WTC11 (cell line): ENCODE measurements around the gene SNX11. TPM values are rescaled to one million over a fixed set of nuclear protein-coding genes. Genes with fewer than 3 reads are reported as not detected.

Source experiments
- ATAC-seq: fragments of 200-7000 bp; cut with Tn5 transposase; 2 replicates; pipeline ENCODE4 v1.10.0; 2021; ENCODE audit warnings: mild to moderate bottlenecking, moderate library complexity
- CTCF ChIA-PET: fragments of 300-600 bp; sonication (Branson Sonifier 250); formaldehyde crosslinking; loops from one replicate; lab custom pipeline; 2021; ENCODE audit warnings: antibody characterized with exemption; lab: Charles Lee
- POLR2A ChIA-PET: fragments of 350-600 bp; sonication (Branson Sonifier 250); formaldehyde crosslinking; loops from one replicate; lab custom pipeline; 2021; ENCODE audit warnings: antibody characterized with exemption; lab: Charles Lee
- DNase-seq: peaks from one replicate; pipeline ENCODE4 v3.0.0; 2021; ENCODE audit warnings: low spot score
- H3K27ac Mint-ChIP-seq: 2 replicates; pipeline ENCODE4 v1.8.0; 2021; ENCODE audit warnings: mixed read lengths
- H3K27me3 Mint-ChIP-seq: 2 replicates; pipeline ENCODE4 v1.8.0; 2021; ENCODE audit warnings: low read depth, mild to moderate bottlenecking, moderate library complexity, mixed read lengths
- H3K36me3 Mint-ChIP-seq: 2 replicates; pipeline ENCODE4 v1.8.0; 2021; ENCODE audit warnings: mixed read lengths
- H3K4me1 Mint-ChIP-seq: 2 replicates; pipeline ENCODE4 v1.8.0; 2022; ENCODE audit warnings: mixed read lengths
- H3K4me3 Mint-ChIP-seq: 2 replicates; pipeline ENCODE4 v1.8.0; 2021; ENCODE audit warnings: mild to moderate bottlenecking, moderate library complexity, mixed read lengths
- H3K9me3 Mint-ChIP-seq: 2 replicates; pipeline ENCODE4 v1.8.0; 2021; ENCODE audit warnings: mixed read lengths
- ELF4 ChIP-seq: sonication (generic); formaldehyde crosslinking; IDR thresholded peaks from 2 replicates; pipeline ENCODE4 v1.8.1; 2022; ENCODE audit warnings: low read depth, mild to moderate bottlenecking, moderate library complexity, missing genetic modification reagents
- EMX1 ChIP-seq: fragments of 250-450 bp; sonication (Bioruptor Pico); IDR thresholded peaks from 2 replicates; pipeline ENCODE4 v1.8.0; 2021; ENCODE audit warnings: mild to moderate bottlenecking
- FOXJ3 ChIP-seq: sonication (generic); formaldehyde crosslinking; IDR thresholded peaks from 2 replicates; pipeline ENCODE4 v1.9.0; 2021; ENCODE audit warnings: missing genetic modification reagents, mild to moderate bottlenecking, borderline replicate concordance
- JUN ChIP-seq: sonication (generic); formaldehyde crosslinking; IDR thresholded peaks from 2 replicates; pipeline ENCODE4 v1.8.0; 2023; ENCODE audit warnings: mild to moderate bottlenecking, missing genetic modification reagents
- MXD4 ChIP-seq: fragments of 250-450 bp; sonication (Bioruptor Pico); IDR thresholded peaks from 2 replicates; pipeline ENCODE4 v1.8.0; 2021; ENCODE audit warnings: mild to moderate bottlenecking, moderate library complexity, borderline replicate concordance
- NFYB ChIP-seq: sonication (generic); formaldehyde crosslinking; conservative IDR thresholded peaks from 2 replicates; pipeline ENCODE4 v1.8.0; 2022; ENCODE audit warnings: low read depth, missing genetic modification reagents
- RORB ChIP-seq: fragments of 250-450 bp; sonication (Bioruptor Pico); IDR thresholded peaks from 2 replicates; pipeline ENCODE4 v1.9.0; 2021; ENCODE audit warnings: mild to moderate bottlenecking
- SMAD4 ChIP-seq: sonication (generic); formaldehyde crosslinking; IDR thresholded peaks from 2 replicates; pipeline ENCODE4 v1.8.0; 2022; ENCODE audit warnings: mild to moderate bottlenecking, missing genetic modification reagents
- SOX15 ChIP-seq: fragments of 250-450 bp; sonication (Bioruptor Pico); IDR thresholded peaks from 2 replicates; pipeline ENCODE4 v1.9.0; 2021; ENCODE audit warnings: mild to moderate bottlenecking
- ZBTB43 ChIP-seq: sonication (generic); formaldehyde crosslinking; IDR thresholded peaks from 2 replicates; pipeline ENCODE4 v1.8.1; 2023; ENCODE audit warnings: mild to moderate bottlenecking, missing genetic modification reagents
- ZNF138 ChIP-seq: sonication (generic); formaldehyde crosslinking; conservative IDR thresholded peaks from 2 replicates; pipeline ENCODE4 v1.8.1; 2022; ENCODE audit warnings: mild to moderate bottlenecking, moderate library complexity, missing genetic modification reagents
- ZNF219 ChIP-seq: sonication (generic); formaldehyde crosslinking; IDR thresholded peaks from 2 replicates; pipeline ENCODE4 v1.8.0; 2023; ENCODE audit warnings: missing genetic modification reagents, mild to moderate bottlenecking, borderline replicate concordance
- ZNF281 ChIP-seq: sonication (generic); formaldehyde crosslinking; IDR thresholded peaks from 2 replicates; pipeline ENCODE4 v1.8.0; 2023; ENCODE audit warnings: mild to moderate bottlenecking, missing genetic modification reagents
- ZNF317 ChIP-seq: sonication (generic); formaldehyde crosslinking; IDR thresholded peaks from 2 replicates; pipeline ENCODE4 v1.8.1; 2023; ENCODE audit warnings: low read depth, mild to moderate bottlenecking, moderate library complexity, missing genetic modification reagents, borderline replicate concordance
- ZNF416 ChIP-seq: fragments of 250-450 bp; sonication (Bioruptor Pico); IDR thresholded peaks from 2 replicates; pipeline ENCODE4 v1.9.0; 2021; ENCODE audit warnings: mild to moderate bottlenecking, inconsistent platforms
- ZNF532 ChIP-seq: fragments of 250-450 bp; sonication (Bioruptor Pico); IDR thresholded peaks from 2 replicates; pipeline ENCODE4 v1.9.0; 2021; ENCODE audit warnings: mild to moderate bottlenecking, borderline replicate concordance
- total RNA-seq: library from RNA; stranded (reverse); gene quantifications from 3 replicates; pipeline ENCODE4 v1.2.3, GENCODE V29; 2021
- TF ChIP-seq, protein P1 (sequence below): sonication (generic); formaldehyde crosslinking; IDR thresholded peaks from 2 replicates; pipeline ENCODE4 v1.8.0; 2022; ENCODE audit warnings: mild to moderate bottlenecking, missing genetic modification reagents
- TF ChIP-seq, protein P2 (sequence below): sonication (generic); formaldehyde crosslinking; IDR thresholded peaks from 2 replicates; pipeline ENCODE4 v1.8.1; 2023; ENCODE audit warnings: mild to moderate bottlenecking, missing genetic modification reagents, moderate library complexity

SNX11 gene
- total RNA-seq, 1 experiment from 2014 or later = 24.5 TPM

GRCh38 chr17:48064638-48065037 lies 42.9 kb upstream of the SNX11 start:
- POLR2A ChIA-PET = interaction anchor here (0.6 to 4.6 kb wide), 6 partner anchors 9 to 96 kb away, joined by 3 to 32 read pairs (median 4); partner anchors contain the start of gene NFE2L1
- Mint-ChIP-seq H3K9me3 (no peaks in the 10 kb centered on the region), H3K4me1 (peaks cover 7% of the 10 kb centered on the region), H3K27me3 (no peaks in the 10 kb centered on the region), H3K4me3 (no peak overlapping the region), H3K27ac (peak overlapping the region; percentile 66), H3K36me3 (peaks cover 52% of the 10 kb centered on the region)
- DNase-seq = no peak
- TF ChIP-seq EMX1 (CRISPR knock-in tag) = no peak
- TF ChIP-seq ELF4 (CRISPR knock-in tag) = no peak
- TF ChIP-seq JUN = no peak
- no peak for TF ChIP-seq ZNF317 (CRISPR knock-in tag)
- no peak for TF ChIP-seq ZNF138 (CRISPR knock-in tag)
- TF ChIP-seq RORB (CRISPR knock-in tag) = no peak
- TF ChIP-seq ZNF532 (CRISPR knock-in tag) = no peak
- TF ChIP-seq, protein P1, sequence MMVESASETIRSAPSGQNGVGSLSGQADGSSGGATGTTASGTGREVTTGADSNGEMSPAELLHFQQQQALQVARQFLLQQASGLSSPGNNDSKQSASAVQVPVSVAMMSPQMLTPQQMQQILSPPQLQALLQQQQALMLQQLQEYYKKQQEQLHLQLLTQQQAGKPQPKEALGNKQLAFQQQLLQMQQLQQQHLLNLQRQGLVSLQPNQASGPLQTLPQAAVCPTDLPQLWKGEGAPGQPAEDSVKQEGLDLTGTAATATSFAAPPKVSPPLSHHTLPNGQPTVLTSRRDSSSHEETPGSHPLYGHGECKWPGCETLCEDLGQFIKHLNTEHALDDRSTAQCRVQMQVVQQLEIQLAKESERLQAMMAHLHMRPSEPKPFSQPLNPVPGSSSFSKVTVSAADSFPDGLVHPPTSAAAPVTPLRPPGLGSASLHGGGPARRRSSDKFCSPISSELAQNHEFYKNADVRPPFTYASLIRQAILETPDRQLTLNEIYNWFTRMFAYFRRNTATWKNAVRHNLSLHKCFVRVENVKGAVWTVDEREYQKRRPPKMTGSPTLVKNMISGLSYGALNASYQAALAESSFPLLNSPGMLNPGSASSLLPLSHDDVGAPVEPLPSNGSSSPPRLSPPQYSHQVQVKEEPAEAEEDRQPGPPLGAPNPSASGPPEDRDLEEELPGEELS (CRISPR knock-in tag) = no peak
- ATAC-seq = no peak; the same call in 1 of the 2 replicates
- CTCF ChIA-PET = interaction anchor here (0.7 to 6.6 kb wide), 10 partner anchors 8 to 164 kb away, joined by 3 to 66 read pairs (median 4); partner anchors contain the start of gene COPZ2

- CTCF ChIA-PET = interaction anchor here (0.6 to 6.6 kb wide), 9 partner anchors 11 to 69 kb away, joined by 3 to 66 read pairs (median 4); partner anchors contain the start of gene NFE2L1
- no peak overlapping the region for H3K4me3 Mint-ChIP-seq
- H3K4me1 Mint-ChIP-seq = peaks cover 6% of the 10 kb centered on the region
- peak overlapping the region; percentile 41; the same call in 1 of the 2 replicates for H3K27ac Mint-ChIP-seq
- H3K9me3 Mint-ChIP-seq = no peaks in the 10 kb centered on the region
- H3K27me3 Mint-ChIP-seq = no peaks in the 10 kb centered on the region
- ATAC-seq (no peak), DNase-seq (no peak)
- H3K36me3 Mint-ChIP-seq = peaks cover 51% of the 10 kb centered on the region
- POLR2A ChIA-PET = interaction anchor here (1.2 to 4.6 kb wide), 3 partner anchors 8 to 18 kb away, joined by 3 to 32 read pairs (median 22); partner anchors contain the start of gene NFE2L1
- TF ChIP-seq ZNF219 (no peak), SOX15 (CRISPR knock-in tag) (no peak), ZNF317 (CRISPR knock-in tag) (no peak), ZNF281 (CRISPR knock-in tag) (no peak), ZNF416 (no peak), MXD4 (CRISPR knock-in tag) (no peak), SMAD4 (no peak), FOXJ3 (CRISPR knock-in tag) (no peak), ZNF532 (CRISPR knock-in tag) (no peak), ZBTB43 (no peak), NFYB (CRISPR knock-in tag) (no peak), JUN (no peak)
- TF ChIP-seq, protein P2, sequence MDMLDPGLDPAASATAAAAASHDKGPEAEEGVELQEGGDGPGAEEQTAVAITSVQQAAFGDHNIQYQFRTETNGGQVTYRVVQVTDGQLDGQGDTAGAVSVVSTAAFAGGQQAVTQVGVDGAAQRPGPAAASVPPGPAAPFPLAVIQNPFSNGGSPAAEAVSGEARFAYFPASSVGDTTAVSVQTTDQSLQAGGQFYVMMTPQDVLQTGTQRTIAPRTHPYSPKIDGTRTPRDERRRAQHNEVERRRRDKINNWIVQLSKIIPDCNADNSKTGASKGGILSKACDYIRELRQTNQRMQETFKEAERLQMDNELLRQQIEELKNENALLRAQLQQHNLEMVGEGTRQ = no peak
Measured at GRCh38 chr17:48066192-48066591, 41.4 kb upstream of the SNX11 start.
